NCI-H1436 treated with DMSO at 0.1 percent for 48 hours (cell line): Measurements from ENCODE around the gene CCNL2.
"Not testable (repeated sequence)": the region's sequence is repeated elsewhere in the genome, so short reads cannot be mapped to it uniquely, and the experiment has no call there.

Source experiments
- DNase-seq: peaks from one replicate; lab custom pipeline; 2025; lab: John Stamatoyannopoulos, UW

Gene CCNL2

DNA sequence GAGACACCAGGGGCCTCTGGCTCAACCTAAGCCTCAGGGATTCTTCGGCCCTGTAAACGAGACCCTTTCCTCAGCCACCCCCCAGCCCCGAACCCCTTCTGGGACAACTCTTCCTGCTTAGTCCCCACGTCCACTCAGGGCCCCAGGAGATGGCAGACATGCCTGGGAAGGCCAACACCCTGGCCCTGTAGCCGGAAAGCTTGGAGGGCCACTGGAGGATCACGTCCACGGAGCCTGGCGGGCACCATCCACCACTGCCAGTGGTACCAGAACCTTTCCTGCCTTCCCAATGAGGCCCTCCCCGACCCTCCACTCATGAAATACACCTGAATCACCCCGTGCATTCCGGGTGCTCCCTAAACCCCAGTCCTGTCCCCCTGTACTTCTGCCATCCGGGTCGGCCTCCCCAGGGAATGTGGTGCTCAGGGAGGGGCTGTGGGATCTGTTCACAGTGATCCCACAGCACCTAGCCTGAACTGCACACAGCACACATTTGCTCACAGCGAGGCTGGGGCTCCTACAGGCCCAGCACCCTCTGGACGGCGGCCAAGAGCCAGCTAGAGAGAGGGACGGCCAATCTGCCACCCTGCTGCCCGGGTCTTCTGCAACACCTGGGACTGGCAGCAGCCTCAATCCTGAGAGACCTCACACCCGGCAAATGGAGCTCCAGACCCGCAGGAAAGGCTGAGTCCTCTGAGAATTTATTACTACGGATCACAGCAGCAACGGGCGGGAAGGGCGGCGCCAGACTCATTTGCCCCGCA, 25.9 kb downstream of the CCNL2 start:
- DNase-seq, result no peak

- DNase-seq, result no peak
These were observed 27.1 kb downstream of the CCNL2 start for GRCh38 chr1:1371746-1372711.

DNA sequence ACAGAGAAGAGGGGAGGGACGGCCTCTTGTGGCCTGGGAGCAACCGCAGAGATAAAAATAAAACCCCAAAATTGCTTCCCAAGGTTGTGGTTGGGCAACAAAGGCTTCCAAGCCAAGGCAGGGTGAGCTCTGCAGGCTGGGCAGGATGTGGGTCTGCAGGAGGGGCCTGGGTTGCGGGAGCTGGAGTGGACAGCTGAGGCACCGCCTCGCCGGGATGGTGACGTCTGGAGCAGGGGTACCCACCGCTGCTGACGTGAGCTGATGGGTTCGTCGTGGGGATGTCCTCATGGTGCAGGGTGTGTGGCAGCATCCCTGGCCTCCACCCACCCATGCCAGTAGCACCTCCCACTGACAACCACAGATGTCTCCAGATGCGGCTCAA, 27.8 kb downstream of the CCNL2 start:
- DNase-seq, result no peak

- DNase-seq, result no peak
These were observed 28.3 kb downstream of the CCNL2 start for GRCh38 chr1:1370771-1371300.

DNA sequence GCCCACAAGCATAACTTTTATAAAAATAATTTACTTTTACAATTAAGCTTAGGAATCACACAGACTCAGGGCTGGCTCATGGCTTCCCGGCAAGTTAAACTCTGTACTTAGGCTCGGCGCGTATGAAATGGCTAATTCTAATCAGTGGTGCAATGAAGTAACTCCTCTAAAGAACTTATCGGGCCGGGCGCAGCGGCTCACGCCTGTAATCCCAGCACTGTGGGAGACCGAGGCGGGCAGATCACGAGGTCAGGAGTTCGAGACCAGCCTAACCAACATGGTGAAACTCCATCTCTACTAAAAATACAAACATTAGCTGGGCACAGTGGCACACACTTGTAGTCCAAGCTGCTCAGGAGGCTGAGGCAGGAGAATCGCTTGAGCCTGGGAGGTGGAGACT, 29.0 kb downstream of the CCNL2 start:
- not testable (repeated sequence) for DNase-seq

- no peak for DNase-seq
These were observed 31.8 kb downstream of the CCNL2 start for GRCh38 chr1:1367315-1367714.

GRCh38 chr1:1366699-1367066, 32.5 kb downstream of the CCNL2 start:
- no peak for DNase-seq

GRCh38 chr1:1365875-1366698, 33.0 kb downstream of the CCNL2 start:
- DNase-seq, result no peak

GRCh38 chr1:1364266-1364665, 34.9 kb downstream of the CCNL2 start:
- DNase-seq, result no peak

DNA sequence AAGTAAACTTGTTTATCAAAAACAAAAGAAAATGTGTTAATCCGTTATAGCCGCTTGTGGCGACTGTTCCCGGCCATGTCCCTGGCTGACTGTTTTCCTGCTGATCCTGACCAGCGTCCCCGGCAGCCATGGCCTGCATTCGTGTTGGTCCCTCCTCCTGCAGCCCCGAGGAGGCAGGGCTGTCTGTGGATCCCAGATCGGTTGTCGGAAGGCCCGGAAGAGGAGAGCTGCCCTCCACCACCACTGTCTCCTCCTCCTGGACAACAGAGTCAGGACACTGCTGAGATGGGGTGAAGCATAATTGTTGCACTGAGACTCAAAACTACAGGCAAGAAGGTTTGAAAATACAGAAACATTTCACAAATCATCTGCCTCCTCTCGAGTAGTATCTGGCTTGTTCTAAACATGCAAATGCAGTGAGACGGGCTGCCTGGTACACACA, 37.1 kb downstream of the CCNL2 start:
- DNase-seq, result no peak

- no peak for DNase-seq
These were observed 37.7 kb downstream of the CCNL2 start for GRCh38 chr1:1361233-1361981.

DNA sequence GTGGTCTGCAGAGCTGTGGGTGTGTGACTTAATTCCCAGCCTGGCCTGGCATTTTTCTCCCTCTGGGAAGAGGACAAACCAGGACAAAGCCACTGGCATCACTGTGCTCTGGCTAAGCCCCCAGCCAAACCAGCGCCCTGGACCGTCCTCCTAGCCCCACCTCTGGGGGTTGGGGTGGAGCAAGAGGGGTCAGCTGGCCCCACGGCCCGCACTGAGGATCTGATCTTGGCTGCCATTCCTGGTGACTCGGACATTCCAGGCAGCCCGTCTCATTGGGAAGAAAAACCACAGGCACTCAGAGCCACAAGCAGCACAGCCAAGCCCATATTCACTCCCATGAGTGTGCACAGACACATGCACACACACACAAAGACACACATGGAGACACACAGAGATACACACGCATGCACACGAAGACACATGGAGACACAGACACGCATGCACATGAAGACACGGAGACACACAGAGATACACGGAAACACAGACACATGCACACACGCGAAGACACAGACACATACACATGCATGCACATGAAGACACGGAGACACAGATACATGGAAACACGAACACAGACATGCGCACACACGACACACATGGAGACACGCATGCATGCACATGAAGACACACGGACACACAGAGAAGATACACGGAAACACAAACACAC, 38.5 kb downstream of the CCNL2 start:
- no peak for DNase-seq

GRCh38 chr1:1359664-1360468, 39.3 kb downstream of the CCNL2 start:
- no peak for DNase-seq

GRCh38 chr1:1359308-1359663, 39.8 kb downstream of the CCNL2 start:
- no peak for DNase-seq

GRCh38 chr1:1358433-1359271, 40.5 kb downstream of the CCNL2 start, which contains the start of gene MXRA8:
Gene MXRA8 (minus strand): TSS chr1:1358555. CDS start chr1:1358504, 51 bp downstream.
- DNase-seq, result no peak

DNA sequence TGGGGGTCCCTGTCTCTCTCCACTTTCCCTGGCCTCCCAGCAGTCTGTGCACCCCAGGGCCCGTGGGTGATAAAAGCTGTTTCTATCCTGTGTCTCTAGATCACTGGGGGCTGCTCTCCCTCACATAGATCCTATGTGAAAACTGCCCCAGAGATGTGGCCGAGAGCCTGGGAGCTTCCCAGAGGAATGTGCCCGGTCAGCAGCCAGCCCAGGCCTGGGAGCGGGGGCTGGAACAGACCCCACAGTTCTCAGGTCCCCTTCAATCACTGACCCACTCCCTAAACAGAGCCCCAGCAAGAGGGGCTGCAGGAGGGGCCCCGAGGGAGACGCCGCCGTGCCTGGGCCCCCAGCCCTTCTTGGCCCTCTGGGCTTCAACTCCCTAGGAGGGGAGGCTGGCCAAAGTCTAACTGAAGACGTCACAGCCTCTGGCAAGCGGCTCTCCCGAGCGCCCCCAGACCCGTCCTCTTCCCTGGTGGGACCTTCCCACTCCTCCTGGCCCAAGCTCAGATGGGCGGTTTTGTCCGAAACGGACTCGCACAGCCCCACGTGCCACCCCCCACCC, 41.2 kb downstream of the CCNL2 start:
- no peak for DNase-seq

- no peak for DNase-seq
These were observed 42.2 kb downstream of the CCNL2 start for GRCh38 chr1:1356796-1357401.

- DNase-seq, result no peak
These were observed 42.9 kb downstream of the CCNL2 start for GRCh38 chr1:1356166-1356795.
